A673 (cell line): ENCODE results near the gene RPS26.

Source experiments
- EZH2 ChIP-seq: fragments of 200-600 bp; sonication (generic); IDR thresholded peaks from 2 replicates; pipeline ENCODE4 v1.6.1; 2017; ENCODE audit warnings: borderline replicate concordance, low read depth, mild to moderate bottlenecking, mixed read lengths, antibody characterized with exemption, low read length; ENCODE audit not compliant: poor library complexity, severe bottlenecking
- TF ChIP-seq, protein P1 (sequence below): fragments of 300-800, 200-600 bp; sonication (generic); conservative IDR thresholded peaks from 2 replicates; pipeline ENCODE4 v1.5.1; 2017; ENCODE audit warnings: low read depth, mild to moderate bottlenecking, antibody characterized with exemption, low read length, moderate library complexity, mixed read lengths

DNA sequence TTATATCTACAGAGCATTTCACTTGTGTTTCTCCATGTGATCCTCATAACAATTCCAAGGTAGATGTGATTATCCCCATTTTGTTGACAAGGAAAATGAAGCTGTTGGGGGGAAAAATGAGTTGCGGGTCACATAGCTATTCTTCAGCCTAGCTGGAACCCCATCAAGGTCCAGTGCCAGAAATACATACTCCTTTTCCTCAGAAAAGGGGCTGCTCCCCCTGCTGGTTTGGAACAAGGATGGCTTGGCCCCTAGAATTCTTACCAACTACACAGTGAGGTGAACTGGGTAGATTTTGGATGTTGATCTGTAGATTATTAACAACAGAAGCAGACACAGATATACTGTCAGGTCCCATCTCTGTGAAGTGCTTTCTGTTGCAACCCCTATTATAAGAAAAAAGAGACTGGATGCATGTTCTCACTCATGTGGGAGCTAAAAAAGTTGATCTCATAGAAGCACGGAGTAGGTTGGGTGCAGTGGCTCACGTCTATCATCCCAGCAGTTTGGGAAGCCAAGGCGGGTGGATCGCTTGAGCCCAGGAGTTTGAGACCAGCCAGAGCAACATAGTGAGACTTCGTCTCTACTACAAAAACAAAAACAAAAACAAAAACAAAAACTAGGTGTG, 11.9 kb upstream of the RPS26 start:
- TF ChIP-seq, protein P1, sequence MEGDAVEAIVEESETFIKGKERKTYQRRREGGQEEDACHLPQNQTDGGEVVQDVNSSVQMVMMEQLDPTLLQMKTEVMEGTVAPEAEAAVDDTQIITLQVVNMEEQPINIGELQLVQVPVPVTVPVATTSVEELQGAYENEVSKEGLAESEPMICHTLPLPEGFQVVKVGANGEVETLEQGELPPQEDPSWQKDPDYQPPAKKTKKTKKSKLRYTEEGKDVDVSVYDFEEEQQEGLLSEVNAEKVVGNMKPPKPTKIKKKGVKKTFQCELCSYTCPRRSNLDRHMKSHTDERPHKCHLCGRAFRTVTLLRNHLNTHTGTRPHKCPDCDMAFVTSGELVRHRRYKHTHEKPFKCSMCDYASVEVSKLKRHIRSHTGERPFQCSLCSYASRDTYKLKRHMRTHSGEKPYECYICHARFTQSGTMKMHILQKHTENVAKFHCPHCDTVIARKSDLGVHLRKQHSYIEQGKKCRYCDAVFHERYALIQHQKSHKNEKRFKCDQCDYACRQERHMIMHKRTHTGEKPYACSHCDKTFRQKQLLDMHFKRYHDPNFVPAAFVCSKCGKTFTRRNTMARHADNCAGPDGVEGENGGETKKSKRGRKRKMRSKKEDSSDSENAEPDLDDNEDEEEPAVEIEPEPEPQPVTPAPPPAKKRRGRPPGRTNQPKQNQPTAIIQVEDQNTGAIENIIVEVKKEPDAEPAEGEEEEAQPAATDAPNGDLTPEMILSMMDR, result peak; percentile 82
- no peak for TF ChIP-seq EZH2
